ENCODE results near the gene SUGT1. TPM values are rescaled to one million over a fixed set of nuclear protein-coding genes. Genes with fewer than 3 reads are reported as not detected.
"Not testable (repeated sequence)": the region's sequence is repeated elsewhere in the genome, so short reads cannot be mapped to it uniquely, and the experiment has no call there.

SUGT1 gene
- polyA plus RNA-seq, 2 donors = 33.7 to 36.1 TPM

- H3K27ac ChIP-seq (ENCODE audit: low read depth in 2 of 2, low read length in 1 of 2) = no peak overlapping the region
- peaks cover 0 to 2% of the 10 kb centered on the region in 2 donors for H3K36me3 ChIP-seq (ENCODE audit: control insufficient read depth in 2 of 2, insufficient read depth in 2 of 2, low read length in 1 of 2)
- WGBS, 2 donors = 92 to 93% methylated on average over 2 of the region's 2 CpGs
- no peaks in the 10 kb centered on the region for H3K9me3 ChIP-seq (ENCODE audit: control insufficient read depth in 2 of 2, insufficient read depth in 1 of 2, low read depth in 1 of 2, low read length in 1 of 2)
- no peak overlapping the region for H3K4me3 ChIP-seq (ENCODE audit: low read depth in 1 of 2, low read length in 2 of 2)
- H3K4me1 ChIP-seq (ENCODE audit: control insufficient read depth in 2 of 2, insufficient read depth in 2 of 2, low read length in 1 of 2) = no peaks in the 10 kb centered on the region
- no peaks in the 10 kb centered on the region for H3K27me3 ChIP-seq (ENCODE audit: control insufficient read depth in 1 of 2, insufficient read depth in 2 of 2, low read length in 2 of 2)
These were observed 6.7 kb downstream of the SUGT1 start for GRCh38 chr13:52659340-52659739.

GRCh38 chr13:52664272-52664671 lies 11.6 kb downstream of the SUGT1 start:
- Histone ChIP-seq H3K36me3 (ENCODE audit: control insufficient read depth in 2 of 2, insufficient read depth in 2 of 2, low read length in 1 of 2) (peaks cover 0 to 5% of the 10 kb centered on the region in 2 donors), H3K4me3 (ENCODE audit: low read depth in 1 of 2, low read length in 2 of 2) (no peak overlapping the region), H3K27ac (ENCODE audit: low read depth in 2 of 2, low read length in 1 of 2) (no peak overlapping the region), H3K4me1 (ENCODE audit: control insufficient read depth in 2 of 2, insufficient read depth in 2 of 2, low read length in 1 of 2) (no peaks in the 10 kb centered on the region), H3K9me3 (ENCODE audit: control insufficient read depth in 2 of 2, insufficient read depth in 1 of 2, low read depth in 1 of 2, low read length in 1 of 2) (no peaks in the 10 kb centered on the region), H3K27me3 (ENCODE audit: control insufficient read depth in 1 of 2, insufficient read depth in 2 of 2, low read length in 2 of 2) (no peaks in the 10 kb centered on the region)
- 97 to 99% methylated on average over 4 of the region's 4 CpGs for WGBS, 2 donors

- Histone ChIP-seq H3K36me3 (ENCODE audit: control insufficient read depth in 2 of 2, insufficient read depth in 2 of 2, low read length in 1 of 2) (peaks cover 0 to 5% of the 10 kb centered on the region in 2 donors), H3K27ac (ENCODE audit: low read depth in 2 of 2, low read length in 1 of 2) (no peak overlapping the region), H3K9me3 (ENCODE audit: control insufficient read depth in 2 of 2, insufficient read depth in 1 of 2, low read depth in 1 of 2, low read length in 1 of 2) (no peaks in the 10 kb centered on the region), H3K4me3 (ENCODE audit: low read depth in 1 of 2, low read length in 2 of 2) (no peak overlapping the region), H3K4me1 (ENCODE audit: control insufficient read depth in 2 of 2, insufficient read depth in 2 of 2, low read length in 1 of 2) (no peaks in the 10 kb centered on the region), H3K27me3 (ENCODE audit: control insufficient read depth in 1 of 2, insufficient read depth in 2 of 2, low read length in 2 of 2) (no peaks in the 10 kb centered on the region)
These were observed 12.7 kb downstream of the SUGT1 start for GRCh38 chr13:52665325-52665724.

- H3K27ac ChIP-seq (ENCODE audit: low read depth in 2 of 2, low read length in 1 of 2) = no peak overlapping the region
- H3K27me3 ChIP-seq (ENCODE audit: control insufficient read depth in 1 of 2, insufficient read depth in 2 of 2, low read length in 2 of 2) = no peaks in the 10 kb centered on the region
- 80 to 87% methylated on average over 2 of the region's 2 CpGs for WGBS, 2 donors
- H3K4me3 ChIP-seq (ENCODE audit: low read depth in 1 of 2, low read length in 2 of 2) = no peak overlapping the region
- H3K9me3 ChIP-seq (ENCODE audit: control insufficient read depth in 2 of 2, insufficient read depth in 1 of 2, low read depth in 1 of 2, low read length in 1 of 2) = no peaks in the 10 kb centered on the region
- no peaks in the 10 kb centered on the region for H3K4me1 ChIP-seq (ENCODE audit: control insufficient read depth in 2 of 2, insufficient read depth in 2 of 2, low read length in 1 of 2)
- H3K36me3 ChIP-seq (ENCODE audit: control insufficient read depth in 2 of 2, insufficient read depth in 2 of 2, low read length in 1 of 2) = peaks cover 0 to 3% of the 10 kb centered on the region in 2 donors
These were observed 17.0 kb downstream of the SUGT1 start for GRCh38 chr13:52669677-52670076.

GRCh38 chr13:52670726-52671125 lies 18.1 kb downstream of the SUGT1 start:
- no peaks in the 10 kb centered on the region for H3K9me3 ChIP-seq (ENCODE audit: control insufficient read depth in 2 of 2, insufficient read depth in 1 of 2, low read depth in 1 of 2, low read length in 1 of 2)
- H3K4me3 ChIP-seq (ENCODE audit: low read depth in 1 of 2, low read length in 2 of 2) = no peak overlapping the region
- 98% methylated on average over 8 of the region's 8 CpGs for WGBS, 2 donors
- no peak overlapping the region for H3K27ac ChIP-seq (ENCODE audit: low read depth in 2 of 2, low read length in 1 of 2)
- H3K27me3 ChIP-seq (ENCODE audit: control insufficient read depth in 1 of 2, insufficient read depth in 2 of 2, low read length in 2 of 2) = no peaks in the 10 kb centered on the region
- peaks cover 0 to 3% of the 10 kb centered on the region in 2 donors for H3K36me3 ChIP-seq (ENCODE audit: control insufficient read depth in 2 of 2, insufficient read depth in 2 of 2, low read length in 1 of 2)
- no peaks in the 10 kb centered on the region for H3K4me1 ChIP-seq (ENCODE audit: control insufficient read depth in 2 of 2, insufficient read depth in 2 of 2, low read length in 1 of 2)

GRCh38 chr13:52673465-52673864 lies 20.8 kb downstream of the SUGT1 start:
- no peaks in the 10 kb centered on the region for H3K36me3 ChIP-seq (ENCODE audit: control insufficient read depth in 2 of 2, insufficient read depth in 2 of 2, low read length in 1 of 2)
- H3K4me3 ChIP-seq (ENCODE audit: low read depth in 1 of 2, low read length in 2 of 2) = no peak overlapping the region
- H3K27me3 ChIP-seq (ENCODE audit: control insufficient read depth in 1 of 2, insufficient read depth in 2 of 2, low read length in 2 of 2) = no peaks in the 10 kb centered on the region
- WGBS, 2 donors = 95 to 97% methylated on average over 1 of the region's 1 CpG
- H3K9me3 ChIP-seq (ENCODE audit: control insufficient read depth in 2 of 2, insufficient read depth in 1 of 2, low read depth in 1 of 2, low read length in 1 of 2) = no peaks in the 10 kb centered on the region
- H3K27ac ChIP-seq (ENCODE audit: low read depth in 2 of 2, low read length in 1 of 2) = no peak overlapping the region
- H3K4me1 ChIP-seq (ENCODE audit: control insufficient read depth in 2 of 2, insufficient read depth in 2 of 2, low read length in 1 of 2) = no peaks in the 10 kb centered on the region

GRCh38 chr13:52677823-52678222 lies 25.2 kb downstream of the SUGT1 start:
- Histone ChIP-seq H3K4me3 (ENCODE audit: low read depth in 1 of 2, low read length in 2 of 2) (no peak overlapping the region), H3K4me1 (ENCODE audit: control insufficient read depth in 2 of 2, insufficient read depth in 2 of 2, low read length in 1 of 2) (no peaks in the 10 kb centered on the region), H3K36me3 (ENCODE audit: control insufficient read depth in 2 of 2, insufficient read depth in 2 of 2, low read length in 1 of 2) (peaks cover 2 to 3% of the 10 kb centered on the region in 2 donors), H3K27ac (ENCODE audit: low read depth in 2 of 2, low read length in 1 of 2) (no peak overlapping the region), H3K9me3 (ENCODE audit: control insufficient read depth in 2 of 2, insufficient read depth in 1 of 2, low read depth in 1 of 2, low read length in 1 of 2) (no peaks in the 10 kb centered on the region), H3K27me3 (ENCODE audit: control insufficient read depth in 1 of 2, insufficient read depth in 2 of 2, low read length in 2 of 2) (no peaks in the 10 kb centered on the region)
- 89 to 99% methylated on average over 1 of the region's 1 CpG for WGBS, 2 donors

GRCh38 chr13:52685806-52686205 lies 33.2 kb downstream of the SUGT1 start:
- H3K36me3 ChIP-seq (ENCODE audit: control insufficient read depth in 2 of 2, insufficient read depth in 2 of 2, low read length in 1 of 2); H3K27ac ChIP-seq (ENCODE audit: low read depth in 2 of 2, low read length in 1 of 2): not testable (repeated sequence)
- 96 to 98% methylated on average over 9 of the region's 9 CpGs for WGBS, 2 donors

GRCh38 chr13:52686376-52686775 lies 33.7 kb downstream of the SUGT1 start:
- no peak overlapping the region for H3K27ac ChIP-seq (ENCODE audit: low read depth in 2 of 2, low read length in 1 of 2)
- WGBS, 2 donors = 91 to 95% methylated on average over 4 of the region's 4 CpGs
- no peak overlapping the region for H3K4me3 ChIP-seq (ENCODE audit: low read depth in 1 of 2, low read length in 2 of 2)
- H3K27me3 ChIP-seq (ENCODE audit: control insufficient read depth in 1 of 2, insufficient read depth in 2 of 2, low read length in 2 of 2) = no peaks in the 10 kb centered on the region
- peaks cover 3 to 4% of the 10 kb centered on the region in 2 donors for H3K36me3 ChIP-seq (ENCODE audit: control insufficient read depth in 2 of 2, insufficient read depth in 2 of 2, low read length in 1 of 2)
- H3K9me3 ChIP-seq (ENCODE audit: control insufficient read depth in 2 of 2, insufficient read depth in 1 of 2, low read depth in 1 of 2, low read length in 1 of 2) = no peaks in the 10 kb centered on the region
- no peaks in the 10 kb centered on the region for H3K4me1 ChIP-seq (ENCODE audit: control insufficient read depth in 2 of 2, insufficient read depth in 2 of 2, low read length in 1 of 2)

More at GRCh38 chr13:52685806-52686205, 33.2 kb downstream of the SUGT1 start:
- not testable (repeated sequence) for H3K9me3 ChIP-seq (ENCODE audit: control insufficient read depth in 2 of 2, insufficient read depth in 1 of 2, low read depth in 1 of 2, low read length in 1 of 2); H3K4me3 ChIP-seq (ENCODE audit: low read depth in 1 of 2, low read length in 2 of 2); H3K27me3 ChIP-seq (ENCODE audit: control insufficient read depth in 1 of 2, insufficient read depth in 2 of 2, low read length in 2 of 2); H3K4me1 ChIP-seq (ENCODE audit: control insufficient read depth in 2 of 2, insufficient read depth in 2 of 2, low read length in 1 of 2)

- no peaks in the 10 kb centered on the region for H3K4me1 ChIP-seq (ENCODE audit: control insufficient read depth in 2 of 2, insufficient read depth in 2 of 2, low read length in 1 of 2)
- H3K9me3 ChIP-seq (ENCODE audit: control insufficient read depth in 2 of 2, insufficient read depth in 1 of 2, low read depth in 1 of 2, low read length in 1 of 2) = no peaks in the 10 kb centered on the region
- H3K4me3 ChIP-seq (ENCODE audit: low read depth in 1 of 2, low read length in 2 of 2) = no peak overlapping the region
- no peaks in the 10 kb centered on the region for H3K27me3 ChIP-seq (ENCODE audit: control insufficient read depth in 1 of 2, insufficient read depth in 2 of 2, low read length in 2 of 2)
- no peaks in the 10 kb centered on the region for H3K36me3 ChIP-seq (ENCODE audit: control insufficient read depth in 2 of 2, insufficient read depth in 2 of 2, low read length in 1 of 2)
- 83 to 85% methylated on average over 3 of the region's 3 CpGs for WGBS, 2 donors
- H3K27ac ChIP-seq (ENCODE audit: low read depth in 2 of 2, low read length in 1 of 2) = no peak overlapping the region
These were observed 43.2 kb downstream of the SUGT1 start for GRCh38 chr13:52695856-52696255.

All from esophagus (tissue), 2 donors.